IMR-90 (cell line): ENCODE results near the gene CLASP1. TPM values are rescaled to one million over a fixed set of nuclear protein-coding genes. Genes with fewer than 3 reads are reported as not detected.

Source experiments
- ATAC-seq: fragments of 200-7000 bp; cut with Tn5 transposase; 2 replicates; pipeline ENCODE4 v1.9.1; 2020; ENCODE audit warnings: low read depth, mild to moderate bottlenecking, moderate library complexity
- BruUV-seq: library from RNA; stranded (reverse); fragments of 400-500 nt; replicated peaks from 2 replicates; lab custom pipeline; 2021; lab: Mats Ljungman, UMichigan
- CTCF ChIA-PET: fragments of 300-600 bp; formaldehyde crosslinking; extraction: SDS; loops from one replicate; lab custom pipeline; 2021; ENCODE audit warnings: antibody characterized with exemption; lab: Yijun Ruan, JAX
- POLR2A ChIA-PET: fragments of 300-600 bp; sonication (Branson Sonifier 250); formaldehyde crosslinking; loops from one replicate; lab custom pipeline; 2022; ENCODE audit warnings: antibody characterized with exemption; ENCODE audit not compliant: unreplicated experiment; lab: Charles Lee
- DNase-seq: peaks from one replicate; pipeline ENCODE4 v3.0.0; 2013
- H2AFZ ChIP-seq: replicated peaks from 2 replicates; pipeline ENCODE3; 2013; ENCODE audit warnings: low read length, mild to moderate bottlenecking; ENCODE audit not compliant: poor library complexity
- H2AK5ac ChIP-seq: 2 replicates; pipeline ENCODE4 v1.6.1; 2013; ENCODE audit warnings: low read depth, low read length, inconsistent platforms
- H2AK9ac ChIP-seq: replicated peaks from 2 replicates; pipeline ENCODE3; 2013; ENCODE audit warnings: mild to moderate bottlenecking, low read depth, low read length, moderate library complexity; ENCODE audit not compliant: poor library complexity
- H2BK120ac ChIP-seq: 2 replicates; pipeline ENCODE4 v1.6.1; 2013; ENCODE audit warnings: low read depth, low read length, inconsistent platforms
- H2BK15ac ChIP-seq: 3 replicates; pipeline ENCODE4 v1.6.1; 2013; ENCODE audit warnings: low read depth, low read length, inconsistent platforms
- H2BK20ac ChIP-seq: 2 replicates; pipeline ENCODE4 v1.6.1; 2013; ENCODE audit warnings: low read depth, mild to moderate bottlenecking, inconsistent platforms, low read length, moderate library complexity
- H2BK5ac ChIP-seq: 2 replicates; pipeline ENCODE4 v1.6.1; 2013; ENCODE audit warnings: mild to moderate bottlenecking, low read depth, low read length, inconsistent platforms; ENCODE audit not compliant: poor library complexity, severe bottlenecking
- H3K14ac ChIP-seq: replicated peaks from 2 replicates; pipeline ENCODE4 v1.6.1; 2013; ENCODE audit warnings: low read depth, low read length, inconsistent platforms
- H3K18ac ChIP-seq: 2 replicates; pipeline ENCODE4 v1.6.1; 2013; ENCODE audit warnings: low read depth, low read length, control low read depth
- H3K23ac ChIP-seq: 2 replicates; pipeline ENCODE4 v1.6.1; 2013; ENCODE audit warnings: low read depth, low read length, inconsistent platforms
- H3K27ac ChIP-seq: 2 replicates; pipeline ENCODE4 v1.5.1; 2013; ENCODE audit warnings: mild to moderate bottlenecking, control low read depth, low read length; ENCODE audit not compliant: insufficient read depth
- H3K27me3 ChIP-seq: 2 replicates; pipeline ENCODE4 v1.6.1; 2013; ENCODE audit warnings: low read length; ENCODE audit not compliant: control insufficient read depth, insufficient read depth
- H3K36me3 ChIP-seq: 2 replicates; pipeline ENCODE4 v1.6.1; 2013; ENCODE audit warnings: low read length, mixed read lengths; ENCODE audit not compliant: control insufficient read depth, insufficient read depth
- H3K4ac ChIP-seq: 2 replicates; pipeline ENCODE4 v1.6.1; 2013; ENCODE audit warnings: low read depth, low read length, inconsistent platforms
- H3K4me1 ChIP-seq: 2 replicates; pipeline ENCODE4 v1.6.1; 2013; ENCODE audit warnings: low read length, mixed read lengths; ENCODE audit not compliant: control insufficient read depth, insufficient read depth
- H3K4me2 ChIP-seq: 2 replicates; pipeline ENCODE4 v1.6.1; 2013; ENCODE audit warnings: low read depth, mild to moderate bottlenecking, control low read depth, low read length, moderate library complexity
- H3K4me3 ChIP-seq: 2 replicates; pipeline ENCODE4 v1.5.1; 2013; ENCODE audit warnings: low read depth, mild to moderate bottlenecking, control low read depth, low read length, moderate library complexity; ENCODE audit not compliant: insufficient read depth
- H3K56ac ChIP-seq: 2 replicates; pipeline ENCODE4 v1.6.1; 2013; ENCODE audit warnings: low read length, inconsistent platforms; ENCODE audit not compliant: insufficient read depth; ENCODE audit errors: extremely low read depth
- H3K79me1 ChIP-seq, 2 experiments: 2 replicates each; pipeline ENCODE4 v1.6.1; 2013; ENCODE audit warnings: low read length in 2 of 2, inconsistent platforms in 1 of 2, low read depth in 1 of 2
- H3K9ac ChIP-seq: 2 replicates; pipeline ENCODE4 v1.6.1; 2013; ENCODE audit warnings: low read depth, low read length, control low read depth
- H3K9me1 ChIP-seq: 2 replicates; pipeline ENCODE4 v1.6.1; 2013; ENCODE audit warnings: low read length, inconsistent platforms; ENCODE audit not compliant: insufficient read depth
- H3K9me3 ChIP-seq: 2 replicates; pipeline ENCODE4 v1.6.1; 2013; ENCODE audit warnings: low read length; ENCODE audit not compliant: control insufficient read depth, insufficient read depth
- H4K20me1 ChIP-seq: 2 replicates; pipeline ENCODE4 v1.6.1; 2013; ENCODE audit warnings: low read length, inconsistent platforms; ENCODE audit not compliant: insufficient read depth
- H4K5ac ChIP-seq: 2 replicates; pipeline ENCODE4 v1.6.1; 2013; ENCODE audit warnings: mild to moderate bottlenecking, low read depth, low read length, control low read depth
- H4K8ac ChIP-seq, 2 experiments: 2 replicates each; pipeline ENCODE4 v1.6.1; 2013; ENCODE audit warnings: low read depth in 2 of 2, low read length in 2 of 2, control low read depth in 1 of 2, inconsistent platforms in 1 of 2
- H4K91ac ChIP-seq: 2 replicates; pipeline ENCODE4 v1.6.1; 2013; ENCODE audit warnings: low read depth, low read length, inconsistent platforms; ENCODE audit not compliant: insufficient read depth
- BHLHE40 ChIP-seq: fragments of 150-350 bp; IDR thresholded peaks from 2 replicates; pipeline ENCODE4 v1.6.1; 2016; ENCODE audit warnings: mild to moderate bottlenecking, low read depth, low read length
- CEBPB ChIP-seq: IDR thresholded peaks from 2 replicates; pipeline ENCODE4 v1.6.1; 2012; ENCODE audit warnings: low read depth, low read length, improper control_type of control experiment
- CHD1 ChIP-seq: IDR thresholded peaks from 2 replicates; pipeline ENCODE4 v1.6.1; 2012; ENCODE audit warnings: low read depth, low read length, improper control_type of control experiment
- CTCF ChIP-seq: conservative IDR thresholded peaks from 2 replicates; pipeline ENCODE4 v1.5.1; 2012; ENCODE audit warnings: mild to moderate bottlenecking, low read depth, low read length, improper control_type of control experiment
- ELK1 ChIP-seq: fragments of 150-350 bp; IDR thresholded peaks from 2 replicates; pipeline ENCODE4 v1.6.1; 2016; ENCODE audit warnings: low read depth, mild to moderate bottlenecking, low read length, moderate library complexity, borderline replicate concordance
- FOS ChIP-seq: fragments of 150-350 bp; IDR thresholded peaks from 2 replicates; pipeline ENCODE4 v1.6.1; 2016; ENCODE audit warnings: low read depth, low read length
- MAFK ChIP-seq: IDR thresholded peaks from 2 replicates; pipeline ENCODE4 v1.6.1; 2012; ENCODE audit warnings: low read depth, low read length, improper control_type of control experiment
- MAZ ChIP-seq: IDR thresholded peaks from 2 replicates; pipeline ENCODE4 v1.6.1; 2012; ENCODE audit warnings: low read depth, mild to moderate bottlenecking, low read length, improper control_type of control experiment, moderate library complexity, borderline replicate concordance
- MXI1 ChIP-seq: IDR thresholded peaks from 2 replicates; pipeline ENCODE4 v1.6.1; 2012; ENCODE audit warnings: low read depth, mild to moderate bottlenecking, low read length, moderate library complexity, borderline replicate concordance
- NFE2L2 ChIP-seq: fragments of 150-350 bp; IDR thresholded peaks from 2 replicates; pipeline ENCODE4 v1.6.1; 2016; ENCODE audit warnings: low read depth, mild to moderate bottlenecking, low read length
- POLR2A ChIP-seq: IDR thresholded peaks from 2 replicates; pipeline ENCODE4 v1.6.1; 2012; ENCODE audit warnings: mild to moderate bottlenecking, low read depth, low read length
- RAD21 ChIP-seq: IDR thresholded peaks from 2 replicates; pipeline ENCODE4 v1.6.1; 2012; ENCODE audit warnings: low read length, improper control_type of control experiment
- RCOR1 ChIP-seq: IDR thresholded peaks from 2 replicates; pipeline ENCODE4 v1.6.1; 2012; ENCODE audit warnings: mild to moderate bottlenecking, low read length, improper control_type of control experiment; ENCODE audit not compliant: insufficient replicate concordance
- RFX5 ChIP-seq: IDR thresholded peaks from 2 replicates; pipeline ENCODE4 v1.8.0; 2012; ENCODE audit warnings: low read depth, mild to moderate bottlenecking, low read length, moderate library complexity
- SMC3 ChIP-seq: fragments of 150-350 bp; IDR thresholded peaks from 2 replicates; pipeline ENCODE4 v1.6.1; 2016; ENCODE audit warnings: low read depth, mild to moderate bottlenecking, antibody characterized with exemption, low read length, moderate library complexity
- USF2 ChIP-seq: fragments of 150-350 bp; IDR thresholded peaks from 2 replicates; pipeline ENCODE4 v1.6.1; 2017; ENCODE audit warnings: mild to moderate bottlenecking, antibody characterized with exemption, low read length, low read depth
- WGBS, 2 experiments: methylation state at CpG; one replicate each; pipeline versions ENCODE4 v1.1.5 to v1.1.7; 2013; ENCODE audit warnings: missing lambda C conversion rate in 2 of 2; ENCODE audit not compliant: insufficient read length in 1 of 2; ENCODE audit errors: extremely low coverage in 2 of 2; 5-methylcytosine and 5-hydroxymethylcytosine counted together
- dilution Hi-C: fragments of 300-500 bp; cut with HindIII; formaldehyde crosslinking; loops from one replicate; pipeline ENCODE4 v1.14.3; 2018; ENCODE audit warnings: low sequenced_read_pairs; ENCODE audit not compliant: unreplicated experiment
- in situ Hi-C: fragments of 300-500 bp; cut with MboI; formaldehyde crosslinking; loops from 3 replicates; pipeline ENCODE4 v1.14.3; 2019; ENCODE audit warnings: low sequenced_read_pairs, inconsistent platforms, mixed read lengths
- intact Hi-C: fragments of 100-400 bp; cut with micrococcal nuclease; formaldehyde crosslinking; loops from 2 replicates; pipeline ENCODE4 v1.10.0; 2022
- polyA plus RNA-seq, 3 experiments: library from polyadenylated mRNA; depleted of rRNA; stranded (reverse); fragments of >200 nt; gene quantifications; 2 replicates each; pipeline ENCODE4 v1.2.3, GENCODE V29; 2012; ENCODE audit warnings: low replicate concordance in 1 of 3
- total RNA-seq: library from RNA; depleted of rRNA; stranded (reverse); fragments of >200 nt; gene quantifications from 2 replicates; pipeline ENCODE4 v1.2.3, GENCODE V29; 2012

CLASP1 gene
- total and polyA plus RNA-seq, 2 of the 4 experiments (the other 2 are of a cell fraction): 12.3 to 33.7 TPM

- no peak overlapping the region for H3K4me2 ChIP-seq
- no peak overlapping the region for H3K56ac ChIP-seq
- TF ChIP-seq FOS (no peak), USF2 (no peak), NFE2L2 (no peak), RAD21 (no peak), BHLHE40 (no peak), CEBPB (no peak), POLR2A (no peak), MAFK (no peak), CTCF (no peak), RFX5 (no peak), RCOR1 (no peak), ELK1 (no peak), SMC3 (no peak), MXI1 (no peak), MAZ (no peak), CHD1 (no peak)
- no peak overlapping the region for H2AK9ac ChIP-seq
- H3K79me1 ChIP-seq: no peaks in the 10 kb centered on the region
- H2BK15ac ChIP-seq: no peak overlapping the region
- no peak overlapping the region for H2AFZ ChIP-seq
- H4K5ac ChIP-seq: no peak overlapping the region
- no peak overlapping the region for H3K27ac ChIP-seq
- POLR2A ChIA-PET: no interaction called here
- no peak overlapping the region for H2BK5ac ChIP-seq
- H2BK120ac ChIP-seq: no peak overlapping the region
- no peaks in the 10 kb centered on the region for H3K9me3 ChIP-seq
- H2BK20ac ChIP-seq: no peak overlapping the region
- H2AK5ac ChIP-seq: no peak overlapping the region
- H3K9ac ChIP-seq: no peak overlapping the region
- H3K4me1 ChIP-seq: no peaks in the 10 kb centered on the region
- no peak overlapping the region for H3K4ac ChIP-seq
- H3K18ac ChIP-seq: no peak overlapping the region
- BruUV-seq: no TSS peak
- no peak overlapping the region for H4K91ac ChIP-seq
- H4K8ac ChIP-seq: no peak overlapping the region
- 80% methylated on average over 4 of the region's 18 CpGs; no CpG with 5 or more reads in 1 of the 2 experiments for WGBS, 2 experiments
- no peak for DNase-seq
- H3K36me3 ChIP-seq: peaks cover 19% of the 10 kb centered on the region
- H3K9me1 ChIP-seq: peaks cover 3% of the 10 kb centered on the region; the same call in 1 of the 2 replicates
- in situ Hi-C loops (no loop called here), intact Hi-C loops (no loop called here), dilution Hi-C loops (no loop called here)
- H4K20me1 ChIP-seq: no peaks in the 10 kb centered on the region
- CTCF ChIA-PET: no interaction called here
- no peak for ATAC-seq
- H3K27me3 ChIP-seq: no peaks in the 10 kb centered on the region
- H3K23ac ChIP-seq: no peak overlapping the region
- no peak overlapping the region for H3K4me3 ChIP-seq
- no peak overlapping the region for H3K14ac ChIP-seq
These were observed 312.6 kb downstream of the CLASP1 start for GRCh38 chr2:121336528-121337294.
